HEK293 (cell line): Measurements from ENCODE around the gene CAMK2G.

Experiments used
- CTCF ChIA-PET: fragments of 350-600 bp; formaldehyde crosslinking; extraction: SDS; loops from one replicate; lab custom pipeline; 2021; ENCODE audit warnings: antibody characterized with exemption; lab: Yijun Ruan, JAX
- POLR2A ChIA-PET: fragments of 300-600 bp; formaldehyde crosslinking; extraction: SDS; loops from one replicate; lab custom pipeline; 2020; ENCODE audit warnings: antibody characterized with exemption, inconsistent platforms; lab: Yijun Ruan, JAX
- H3K27ac ChIP-seq: fragments of 200-500 bp; sonication (Bioruptor generic); 2 replicates; pipeline ENCODE4 v1.5.1; 2014; ENCODE audit warnings: low read depth, low read length, control low read depth, inconsistent platforms; ENCODE audit errors: extremely low read depth
- H3K36me3 ChIP-seq, 2 experiments: fragments of 200-500 bp in 1 of 2; sonication (Bioruptor generic) in 1 of 2; 1 replicate in 1 of 2; 2 replicates in 1 of 2; pipeline ENCODE4 v1.5.1; 2014 to 2017; ENCODE audit warnings: inconsistent platforms in 2 of 2, low read length in 2 of 2; ENCODE audit not compliant: control insufficient read depth in 2 of 2, insufficient read depth in 1 of 2
- H3K4me1 ChIP-seq: fragments of 200-500 bp; sonication (Bioruptor generic); 2 replicates; pipeline ENCODE4 v1.5.1; 2014; ENCODE audit warnings: mild to moderate bottlenecking, low read length, inconsistent platforms; ENCODE audit not compliant: control insufficient read depth, insufficient read depth
- H3K4me3 ChIP-seq: 2 replicates; pipeline ENCODE4 v1.5.1; 2011; ENCODE audit warnings: low read depth, mild to moderate bottlenecking, control low read depth, low read length, moderate library complexity
- H3K9me3 ChIP-seq: fragments of 200-500 bp; sonication (Bioruptor generic); 2 replicates; pipeline ENCODE4 v1.5.1; 2014; ENCODE audit warnings: low read depth, low read length, inconsistent platforms; ENCODE audit not compliant: control insufficient read depth, insufficient read depth
- AEBP2 ChIP-seq: fragments of 450-650 bp; formaldehyde crosslinking; IDR thresholded peaks from 2 replicates; pipeline ENCODE4 v1.5.1; 2016; ENCODE audit warnings: missing biosample characterization, missing genetic modification characterization, borderline replicate concordance
- BCL6B ChIP-seq: fragments of 450-650 bp; formaldehyde crosslinking; IDR thresholded peaks from 2 replicates; pipeline ENCODE4 v1.5.1; 2017; ENCODE audit warnings: missing biosample characterization, missing genetic modification characterization
- ELK4 ChIP-seq: IDR thresholded peaks from 2 replicates; pipeline ENCODE4 v1.6.1; 2011; ENCODE audit warnings: mild to moderate bottlenecking, low read depth, low read length, borderline replicate concordance
- FEZF1 ChIP-seq: fragments of 450-650 bp; formaldehyde crosslinking; IDR thresholded peaks from 2 replicates; pipeline ENCODE4 v1.5.1; 2016; ENCODE audit warnings: missing biosample characterization, missing genetic modification characterization
- KLF1 ChIP-seq: fragments of 450-650 bp; formaldehyde crosslinking; IDR thresholded peaks from 2 replicates; pipeline ENCODE4 v1.5.1; 2016; ENCODE audit warnings: missing biosample characterization, missing genetic modification characterization
- PATZ1 ChIP-seq: fragments of 450-650 bp; formaldehyde crosslinking; IDR thresholded peaks from 2 replicates; pipeline ENCODE4 v1.5.1; 2016; ENCODE audit warnings: missing biosample characterization, missing genetic modification characterization
- PRDM2 ChIP-seq: fragments of 450-650 bp; formaldehyde crosslinking; IDR thresholded peaks from 2 replicates; pipeline ENCODE4 v1.5.1; 2016; ENCODE audit warnings: missing biosample characterization, missing genetic modification characterization, borderline replicate concordance
- SP3 ChIP-seq: fragments of 450-650 bp; formaldehyde crosslinking; IDR thresholded peaks from 2 replicates; pipeline ENCODE4 v1.5.1; 2016; ENCODE audit warnings: missing biosample characterization, missing genetic modification characterization
- ZBTB20 ChIP-seq: fragments of 450-650 bp; formaldehyde crosslinking; IDR thresholded peaks from 2 replicates; pipeline ENCODE4 v1.5.1; 2016; ENCODE audit warnings: missing biosample characterization, missing genetic modification characterization
- ZNF121 ChIP-seq: fragments of 450-650 bp; formaldehyde crosslinking; IDR thresholded peaks from 2 replicates; pipeline ENCODE4 v1.5.1; 2016; ENCODE audit warnings: missing biosample characterization, missing genetic modification characterization
- ZNF146 ChIP-seq: fragments of 450-650 bp; formaldehyde crosslinking; IDR thresholded peaks from 2 replicates; pipeline ENCODE4 v1.5.1; 2016; ENCODE audit warnings: missing biosample characterization, missing genetic modification characterization
- ZNF148 ChIP-seq: fragments of 450-650 bp; formaldehyde crosslinking; IDR thresholded peaks from 2 replicates; pipeline ENCODE4 v1.5.0; 2017; ENCODE audit warnings: missing biosample characterization, missing genetic modification characterization, borderline replicate concordance
- ZNF211 ChIP-seq: fragments of 450-650 bp; formaldehyde crosslinking; IDR thresholded peaks from 2 replicates; pipeline ENCODE4 v1.5.1; 2016; ENCODE audit warnings: low read depth, missing biosample characterization, missing genetic modification characterization
- ZNF274 ChIP-seq, 2 experiments: fragments of 200-500 bp in 1 of 2; fragments of 450-650 bp in 1 of 2; sonication (Bioruptor generic) in 1 of 2; formaldehyde crosslinking in 1 of 2; IDR thresholded peaks; 2 replicates each; pipeline versions ENCODE4 v1.5.1 to v1.6.1; 2014 to 2016; ENCODE audit warnings: borderline replicate concordance in 1 of 2, inconsistent platforms in 1 of 2, low read length in 1 of 2, missing biosample characterization in 1 of 2, missing genetic modification characterization in 1 of 2
- ZNF350 ChIP-seq: fragments of 450-650 bp; formaldehyde crosslinking; IDR thresholded peaks from 2 replicates; pipeline ENCODE4 v1.5.0; 2017; ENCODE audit warnings: missing biosample characterization, mild to moderate bottlenecking, missing genetic modification characterization
- ZNF366 ChIP-seq: fragments of 450-650 bp; formaldehyde crosslinking; conservative IDR thresholded peaks from 2 replicates; pipeline ENCODE4 v1.5.1; 2016; ENCODE audit warnings: missing biosample characterization, missing genetic modification characterization
- ZNF473 ChIP-seq: fragments of 450-650 bp; formaldehyde crosslinking; IDR thresholded peaks from 2 replicates; pipeline ENCODE4 v1.5.1; 2017; ENCODE audit warnings: missing biosample characterization, missing genetic modification characterization
- ZNF624 ChIP-seq: fragments of 450-650 bp; formaldehyde crosslinking; IDR thresholded peaks from 2 replicates; pipeline ENCODE4 v1.5.1; 2017; ENCODE audit warnings: missing biosample characterization, missing genetic modification characterization
- ZNF626 ChIP-seq: fragments of 450-650 bp; sonication (Bioruptor Pico); formaldehyde crosslinking; IDR thresholded peaks from 2 replicates; pipeline ENCODE4 v1.5.1; 2018; ENCODE audit warnings: missing biosample characterization, missing genetic modification characterization, inconsistent platforms
- ZNF830 ChIP-seq: fragments of 450-650 bp; IDR thresholded peaks from 2 replicates; pipeline ENCODE4 v1.5.0; 2018; ENCODE audit warnings: missing biosample characterization, missing genetic modification characterization, low read depth, mild to moderate bottlenecking, moderate library complexity

CAMK2G gene

GRCh38 chr10:73848821-73849489 lies 25.4 kb downstream of the CAMK2G start (continued):
- TF ChIP-seq ZNF473: no peak
- no peak for TF ChIP-seq ZNF366 (tag by site-specific recombination)
- TF ChIP-seq PRDM2 (tag by site-specific recombination): no peak
- no peak for TF ChIP-seq ZNF626 (tag by site-specific recombination)
- no peak for TF ChIP-seq BCL6B (tag by site-specific recombination)
- TF ChIP-seq AEBP2 (tag by site-specific recombination): no peak

- Histone ChIP-seq H3K4me3 (no peak overlapping the region), H3K9me3 (no peaks in the 10 kb centered on the region), H3K27ac (no peak overlapping the region), H3K4me1 (no peaks in the 10 kb centered on the region), H3K36me3 (peaks cover 7 to 63% of the 10 kb centered on the region in 2 experiments; a peak in 2 of 3 replicates)
- POLR2A ChIA-PET: no interaction called here
- CTCF ChIA-PET: interaction anchor here (0.5 to 12.7 kb wide), 7 partner anchors 15 to 388 kb away, joined by 3 to 267 read pairs (median 4); partner anchors contain the start of gene CAMK2G
- TF ChIP-seq FEZF1 (tag by site-specific recombination) (no peak), ELK4 (no peak), ZNF350 (no peak), ZBTB20 (no peak), ZNF274 (IDR thresholded peaks at IDR 0.05; ENCODE audit: low read length) (no peak), ZNF274 (tag by site-specific recombination; IDR thresholded peaks at IDR 0.05; ENCODE audit: borderline replicate concordance) (no peak), ZNF830 (tag by site-specific recombination) (no peak), ZNF146 (tag by site-specific recombination) (no peak), ZNF211 (no peak), ZNF624 (tag by site-specific recombination) (no peak), PATZ1 (tag by site-specific recombination) (no peak), SP3 (no peak), KLF1 (tag by site-specific recombination) (no peak), ZNF121 (tag by site-specific recombination) (no peak), ZNF148 (tag by site-specific recombination) (no peak)
Observed at GRCh38 chr10:73847031-73847430, 27.3 kb downstream of the CAMK2G start.
